ENCODE results near the gene BICD1. TPM values are rescaled to one million over a fixed set of nuclear protein-coding genes. Genes with fewer than 3 reads are reported as not detected.
A peak's percentile ranks its signal among the peaks of the same experiment; 100 is the strongest.

BICD1 gene
- total and polyA plus RNA-seq, 5 donors from 2014 or later: 8.0 to 23.6 (median 9.4) TPM

GRCh38 chr12:32399370-32400113, 292.9 kb downstream of the BICD1 start, which contains the start of gene FGD4:
Gene FGD4 (plus strand): TSS chr12:32399558.
- peak; percentile 2 to 79 (median 30) for DNase-seq
- peaks cover 6 to 13% (median 9%) of the 10 kb centered on the region in 4 donors for H3K4me1 Mint-ChIP-seq
- Histone ChIP-seq H3K36me3 (ENCODE audit: control insufficient read depth, insufficient read depth, low read length) (no peaks in the 10 kb centered on the region), H3K27me3 (ENCODE audit: control insufficient read depth, insufficient read depth, low read length) (peaks cover 18% of the 10 kb centered on the region), H3K9me3 (ENCODE audit: control insufficient read depth in 2 of 2, low read length in 2 of 2) (no peaks in the 10 kb centered on the region), H3K27ac (ENCODE audit: insufficient read depth, low read length, poor library complexity, severe bottlenecking) (no peak within 1 kb of the TSS), H3K4me3 (ENCODE audit: low read depth, low read length) (no peak within 1 kb of the TSS), H3K4me1 (ENCODE audit: control insufficient read depth, insufficient read depth, low read length, poor library complexity, severe bottlenecking) (peaks cover 14% of the 10 kb centered on the region)
- no peaks in the 10 kb centered on the region for H3K9me3 Mint-ChIP-seq
- ATAC-seq (ENCODE audit: low read depth in 2 of 2): peak; percentile 63 to 74
- H3K36me3 Mint-ChIP-seq: no peaks in the 10 kb centered on the region
- H3K4me3 Mint-ChIP-seq: peak within 1 kb of the TSS; percentile 84 to 92 (median 89)
- H3K27me3 Mint-ChIP-seq: peaks cover 59% of the 10 kb centered on the region
- H3K27ac Mint-ChIP-seq: no peak within 1 kb of the TSS

GRCh38 chr12:32400114-32400672, 293.5 kb downstream of the BICD1 start:
- H3K27ac ChIP-seq (ENCODE audit: insufficient read depth, low read length, poor library complexity, severe bottlenecking): no peak overlapping the region
- no peaks in the 10 kb centered on the region for H3K36me3 ChIP-seq (ENCODE audit: control insufficient read depth, insufficient read depth, low read length)
- no peak for DNase-seq
- Mint-ChIP-seq H3K9me3 (no peaks in the 10 kb centered on the region), H3K27ac (no peak overlapping the region), H3K36me3 (no peaks in the 10 kb centered on the region), H3K4me3 (peak overlapping the region; percentile 11 to 92 (median 83)), H3K4me1 (peaks cover 6 to 13% (median 9%) of the 10 kb centered on the region in 4 donors), H3K27me3 (peaks cover 57% of the 10 kb centered on the region)
- H3K4me3 ChIP-seq (ENCODE audit: low read depth, low read length): no peak overlapping the region
- H3K4me1 ChIP-seq (ENCODE audit: control insufficient read depth, insufficient read depth, low read length, poor library complexity, severe bottlenecking): peaks cover 14% of the 10 kb centered on the region
- no peak for ATAC-seq (ENCODE audit: low read depth in 2 of 2)
- H3K27me3 ChIP-seq (ENCODE audit: control insufficient read depth, insufficient read depth, low read length): peaks cover 15% of the 10 kb centered on the region
- H3K9me3 ChIP-seq (ENCODE audit: control insufficient read depth in 2 of 2, low read length in 2 of 2): no peaks in the 10 kb centered on the region

- peaks cover 6 to 13% (median 9%) of the 10 kb centered on the region in 4 donors for H3K4me1 Mint-ChIP-seq
- H3K36me3 Mint-ChIP-seq: no peaks in the 10 kb centered on the region
- H3K9me3 Mint-ChIP-seq: no peaks in the 10 kb centered on the region
- no peak overlapping the region for H3K4me3 ChIP-seq (ENCODE audit: low read depth, low read length)
- H3K27ac Mint-ChIP-seq: no peak overlapping the region
- H3K27me3 ChIP-seq (ENCODE audit: control insufficient read depth, insufficient read depth, low read length): peaks cover 15% of the 10 kb centered on the region
- ATAC-seq (ENCODE audit: low read depth in 2 of 2) (no peak), DNase-seq (no peak)
- H3K27ac ChIP-seq (ENCODE audit: insufficient read depth, low read length, poor library complexity, severe bottlenecking): no peak overlapping the region
- H3K36me3 ChIP-seq (ENCODE audit: control insufficient read depth, insufficient read depth, low read length): no peaks in the 10 kb centered on the region
- no peaks in the 10 kb centered on the region for H3K9me3 ChIP-seq (ENCODE audit: control insufficient read depth in 2 of 2, low read length in 2 of 2)
- H3K4me1 ChIP-seq (ENCODE audit: control insufficient read depth, insufficient read depth, low read length, poor library complexity, severe bottlenecking): peaks cover 14% of the 10 kb centered on the region
- peak overlapping the region in 3 of 4 donors; percentile 11 to 92 (median 81) for H3K4me3 Mint-ChIP-seq
- H3K27me3 Mint-ChIP-seq: peaks cover 60% of the 10 kb centered on the region
Measured at GRCh38 chr12:32400866-32401265, 294.2 kb downstream of the BICD1 start.

GRCh38 chr12:32402170-32402569, 295.5 kb downstream of the BICD1 start:
- no peaks in the 10 kb centered on the region for H3K9me3 Mint-ChIP-seq
- no peak overlapping the region for H3K27ac Mint-ChIP-seq
- DNase-seq (no peak), ATAC-seq (ENCODE audit: low read depth in 2 of 2) (no peak)
- Histone ChIP-seq H3K27me3 (ENCODE audit: control insufficient read depth, insufficient read depth, low read length) (peaks cover 15% of the 10 kb centered on the region), H3K4me1 (ENCODE audit: control insufficient read depth, insufficient read depth, low read length, poor library complexity, severe bottlenecking) (peaks cover 14% of the 10 kb centered on the region), H3K27ac (ENCODE audit: insufficient read depth, low read length, poor library complexity, severe bottlenecking) (no peak overlapping the region), H3K9me3 (ENCODE audit: control insufficient read depth in 2 of 2, low read length in 2 of 2) (no peaks in the 10 kb centered on the region), H3K4me3 (ENCODE audit: low read depth, low read length) (no peak overlapping the region), H3K36me3 (ENCODE audit: control insufficient read depth, insufficient read depth, low read length) (no peaks in the 10 kb centered on the region)
- H3K4me1 Mint-ChIP-seq: peaks cover 6 to 13% (median 9%) of the 10 kb centered on the region in 4 donors
- peaks cover 56% of the 10 kb centered on the region for H3K27me3 Mint-ChIP-seq
- H3K36me3 Mint-ChIP-seq: no peaks in the 10 kb centered on the region
- H3K4me3 Mint-ChIP-seq: no peak overlapping the region

GRCh38 chr12:32402946-32403345, 296.3 kb downstream of the BICD1 start:
- no peaks in the 10 kb centered on the region for H3K36me3 Mint-ChIP-seq
- DNase-seq: no peak
- ATAC-seq (ENCODE audit: low read depth in 2 of 2): no peak
- Histone ChIP-seq H3K4me3 (ENCODE audit: low read depth, low read length) (no peak overlapping the region), H3K9me3 (ENCODE audit: control insufficient read depth in 2 of 2, low read length in 2 of 2) (no peaks in the 10 kb centered on the region), H3K4me1 (ENCODE audit: control insufficient read depth, insufficient read depth, low read length, poor library complexity, severe bottlenecking) (peaks cover 14% of the 10 kb centered on the region), H3K27ac (ENCODE audit: insufficient read depth, low read length, poor library complexity, severe bottlenecking) (no peak overlapping the region), H3K27me3 (ENCODE audit: control insufficient read depth, insufficient read depth, low read length) (peaks cover 12% of the 10 kb centered on the region), H3K36me3 (ENCODE audit: control insufficient read depth, insufficient read depth, low read length) (no peaks in the 10 kb centered on the region)
- H3K27me3 Mint-ChIP-seq: peaks cover 48% of the 10 kb centered on the region
- H3K4me3 Mint-ChIP-seq: peak overlapping the region in 1 of 4 donors; percentile 29
- H3K9me3 Mint-ChIP-seq: no peaks in the 10 kb centered on the region
- no peak overlapping the region for H3K27ac Mint-ChIP-seq
- peaks cover 6 to 13% (median 9%) of the 10 kb centered on the region in 4 donors for H3K4me1 Mint-ChIP-seq

GRCh38 chr12:32407795-32408194, 301.1 kb downstream of the BICD1 start:
- no peak overlapping the region for H3K4me3 ChIP-seq (ENCODE audit: low read depth, low read length)
- H3K9me3 ChIP-seq (ENCODE audit: control insufficient read depth in 2 of 2, low read length in 2 of 2): no peaks in the 10 kb centered on the region
- Mint-ChIP-seq H3K27me3 (peaks cover 15% of the 10 kb centered on the region), H3K27ac (no peak overlapping the region), H3K36me3 (no peaks in the 10 kb centered on the region), H3K4me1 (no peaks in the 10 kb centered on the region), H3K4me3 (peak overlapping the region in 1 of 4 donors; percentile 83), H3K9me3 (no peaks in the 10 kb centered on the region)
- DNase-seq (no peak), ATAC-seq (ENCODE audit: low read depth in 2 of 2) (no peak)
- peaks cover 6% of the 10 kb centered on the region for H3K27me3 ChIP-seq (ENCODE audit: control insufficient read depth, insufficient read depth, low read length)
- no peak overlapping the region for H3K27ac ChIP-seq (ENCODE audit: insufficient read depth, low read length, poor library complexity, severe bottlenecking)
- H3K4me1 ChIP-seq (ENCODE audit: control insufficient read depth, insufficient read depth, low read length, poor library complexity, severe bottlenecking): no peaks in the 10 kb centered on the region
- no peaks in the 10 kb centered on the region for H3K36me3 ChIP-seq (ENCODE audit: control insufficient read depth, insufficient read depth, low read length)

- no peak overlapping the region for H3K4me3 ChIP-seq (ENCODE audit: low read depth, low read length)
- H3K36me3 ChIP-seq (ENCODE audit: control insufficient read depth, insufficient read depth, low read length): no peaks in the 10 kb centered on the region
- H3K4me1 ChIP-seq (ENCODE audit: control insufficient read depth, insufficient read depth, low read length, poor library complexity, severe bottlenecking): no peaks in the 10 kb centered on the region
- no peak overlapping the region for H3K27ac ChIP-seq (ENCODE audit: insufficient read depth, low read length, poor library complexity, severe bottlenecking)
- H3K27me3 ChIP-seq (ENCODE audit: control insufficient read depth, insufficient read depth, low read length): peaks cover 3% of the 10 kb centered on the region
- Mint-ChIP-seq H3K9me3 (no peaks in the 10 kb centered on the region), H3K27me3 (peaks cover 8% of the 10 kb centered on the region), H3K4me1 (no peaks in the 10 kb centered on the region), H3K4me3 (no peak overlapping the region), H3K27ac (no peak overlapping the region), H3K36me3 (no peaks in the 10 kb centered on the region)
- DNase-seq (no peak), ATAC-seq (ENCODE audit: low read depth in 2 of 2) (no peak)
- no peaks in the 10 kb centered on the region for H3K9me3 ChIP-seq (ENCODE audit: control insufficient read depth in 2 of 2, low read length in 2 of 2)
Measured at GRCh38 chr12:32413412-32413811, 306.8 kb downstream of the BICD1 start.
